BE2C (cell line): ENCODE results near the gene SGPP2.

Experiments
- DNase-seq: peaks from one replicate; pipeline ENCODE4 v3.0.0-alpha.2; 2020
- H3K27me3 ChIP-seq: fragments of 250-450 bp; sonication (Bioruptor Pico); 2 replicates; pipeline ENCODE4 v1.5.1; 2020; ENCODE audit warnings: mild to moderate bottlenecking
- H3K36me3 ChIP-seq: fragments of 250-450 bp; sonication (Bioruptor Pico); 2 replicates; pipeline ENCODE4 v1.5.1; 2020; ENCODE audit warnings: mild to moderate bottlenecking
- H3K4me1 ChIP-seq: fragments of 250-450 bp; sonication (Bioruptor Pico); 2 replicates; pipeline ENCODE4 v1.5.1; 2020
- H3K4me3 ChIP-seq: 2 replicates; pipeline ENCODE4 v1.5.1; 2011; ENCODE audit warnings: low read depth, low read length
- H3K9me3 ChIP-seq: fragments of 250-450 bp; sonication (Bioruptor Pico); 2 replicates; pipeline ENCODE4 v1.5.1; 2020
- CTCF ChIP-seq: IDR thresholded peaks from 2 replicates; pipeline ENCODE4 v1.5.1; 2012; ENCODE audit warnings: mild to moderate bottlenecking, low read depth, low read length

The SGPP2 gene

GRCh38 chr2:222538535-222538934 is 114.2 kb downstream of the SGPP2 start:
- no peaks in the 10 kb centered on the region for H3K4me1 ChIP-seq
- no peak for TF ChIP-seq CTCF
- DNase-seq = no peak
- H3K36me3 ChIP-seq = no peaks in the 10 kb centered on the region
- H3K9me3 ChIP-seq = no peaks in the 10 kb centered on the region
- no peaks in the 10 kb centered on the region for H3K27me3 ChIP-seq
- no peak overlapping the region for H3K4me3 ChIP-seq

DNA sequence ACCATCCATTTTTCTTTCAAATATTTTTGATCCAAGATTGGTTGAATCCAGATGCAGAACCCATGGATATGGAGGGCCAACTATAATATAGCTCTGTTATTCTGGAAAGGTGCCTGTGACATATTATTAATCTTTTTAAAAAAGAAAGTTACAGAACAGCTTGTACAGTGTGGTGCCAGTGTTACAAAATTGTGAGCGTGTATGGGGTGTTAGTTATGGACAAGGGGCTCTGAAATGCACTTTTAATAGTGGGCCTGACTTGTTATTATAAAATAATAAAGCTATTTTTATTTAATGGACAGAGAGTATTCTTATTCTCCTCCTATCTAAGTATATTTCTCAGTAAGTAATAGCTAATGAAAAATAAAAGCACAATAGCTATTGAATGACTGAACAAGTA is 120.3 kb downstream of the SGPP2 start:
- no peaks in the 10 kb centered on the region for H3K36me3 ChIP-seq
- H3K27me3 ChIP-seq = no peaks in the 10 kb centered on the region
- no peaks in the 10 kb centered on the region for H3K4me1 ChIP-seq
- H3K4me3 ChIP-seq = no peak overlapping the region
- no peak for TF ChIP-seq CTCF
- DNase-seq = no peak
- no peaks in the 10 kb centered on the region for H3K9me3 ChIP-seq

GRCh38 chr2:222545823-222546795 is 121.8 kb downstream of the SGPP2 start:
- Histone ChIP-seq H3K9me3 (no peaks in the 10 kb centered on the region), H3K27me3 (no peaks in the 10 kb centered on the region), H3K4me3 (no peak overlapping the region), H3K4me1 (no peaks in the 10 kb centered on the region), H3K36me3 (no peaks in the 10 kb centered on the region)
- no peak for DNase-seq
- TF ChIP-seq CTCF = no peak

- no peak for TF ChIP-seq CTCF
- Histone ChIP-seq H3K4me1 (no peaks in the 10 kb centered on the region), H3K36me3 (no peaks in the 10 kb centered on the region)
Observed at GRCh38 chr2:222547083-222547482, 122.7 kb downstream of the SGPP2 start.

DNA sequence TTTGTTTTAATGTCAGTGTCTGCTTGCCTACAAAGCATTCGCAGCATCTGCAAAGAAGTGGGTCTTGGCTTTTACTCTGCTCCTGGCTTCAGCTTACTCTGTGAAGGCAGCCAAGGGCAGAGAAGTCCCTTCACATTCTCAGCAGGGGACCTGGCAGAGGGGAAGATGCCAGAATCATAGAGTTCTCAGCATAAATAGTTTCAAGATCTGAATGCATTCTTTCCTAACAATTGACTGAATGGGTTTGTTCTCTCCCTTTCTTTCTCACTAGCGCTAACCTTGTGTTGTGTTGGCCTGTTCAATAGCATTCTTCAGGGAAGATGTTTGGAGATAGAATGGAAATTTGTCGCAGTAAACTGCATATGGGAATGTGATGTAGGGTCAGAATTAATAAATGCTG is 124.6 kb downstream of the SGPP2 start:
- no peak overlapping the region for H3K4me3 ChIP-seq
- no peaks in the 10 kb centered on the region for H3K36me3 ChIP-seq
- H3K4me1 ChIP-seq = no peaks in the 10 kb centered on the region
- no peak for DNase-seq
- no peaks in the 10 kb centered on the region for H3K9me3 ChIP-seq
- no peak for TF ChIP-seq CTCF
- H3K27me3 ChIP-seq = no peaks in the 10 kb centered on the region

More at GRCh38 chr2:222547083-222547482, 122.7 kb downstream of the SGPP2 start:
- no peak for DNase-seq
- no peaks in the 10 kb centered on the region for H3K9me3 ChIP-seq
- H3K27me3 ChIP-seq = no peaks in the 10 kb centered on the region
- H3K4me3 ChIP-seq = no peak overlapping the region

DNA sequence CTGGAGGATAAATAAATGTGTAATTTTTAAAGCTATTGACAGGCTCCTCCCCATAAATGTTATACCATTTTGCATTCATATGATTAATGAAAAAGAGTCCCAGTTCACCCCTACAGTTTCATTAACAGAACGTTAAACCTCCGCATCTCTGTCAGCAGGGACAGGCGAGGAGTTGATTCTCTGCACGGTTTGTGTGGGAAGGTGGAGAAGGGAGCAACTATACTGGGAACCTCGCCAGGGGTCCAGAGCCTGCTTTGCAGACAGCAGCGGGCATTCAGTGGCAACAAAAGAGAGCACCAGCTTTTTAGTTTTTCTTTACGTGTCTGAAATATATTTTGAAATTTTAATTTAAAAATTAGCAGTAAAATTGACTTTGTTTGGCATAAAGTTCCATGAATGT is 130.2 kb downstream of the SGPP2 start:
- Histone ChIP-seq H3K4me1 (peaks cover 6% of the 10 kb centered on the region), H3K4me3 (0 out of 2 replicates have a peak overlapping the region, but pooled peaks have one; percentile 3), H3K9me3 (no peaks in the 10 kb centered on the region), H3K27me3 (no peaks in the 10 kb centered on the region), H3K36me3 (no peaks in the 10 kb centered on the region)
- TF ChIP-seq CTCF = no peak
- DNase-seq = peak; percentile 58
